HG02884 (cell line): ENCODE results near the gene DPYSL3.

Source experiments
- ATAC-seq: cut with Tn5 transposase; IDR thresholded peaks from one replicate; pipeline ENCODE4 v1.9.1; 2021; ENCODE audit warnings: mild to moderate bottlenecking, moderate library complexity; ENCODE audit not compliant: unreplicated experiment

DPYSL3 gene

GRCh38 chr5:147474140-147474539 is 35.7 kb downstream of the DPYSL3 start:
- ATAC-seq, result no peak

- no peak for ATAC-seq
Measured at GRCh38 chr5:147472664-147473475, 37.0 kb downstream of the DPYSL3 start.

- ATAC-seq, result no peak
Measured at GRCh38 chr5:147467973-147468508, 41.8 kb downstream of the DPYSL3 start.

GRCh38 chr5:147466360-147466980 is 43.4 kb downstream of the DPYSL3 start:
- ATAC-seq, result no peak

GRCh38 chr5:147465747-147466146 is 44.1 kb downstream of the DPYSL3 start:
- no peak for ATAC-seq

GRCh38 chr5:147464211-147464610 is 45.7 kb downstream of the DPYSL3 start:
- ATAC-seq, result peak; percentile 84

GRCh38 chr5:147461915-147462314 is 48.0 kb downstream of the DPYSL3 start:
- no peak for ATAC-seq

- no peak for ATAC-seq
Measured at GRCh38 chr5:147460380-147460779, 49.5 kb downstream of the DPYSL3 start.

- ATAC-seq, result no peak
Measured at GRCh38 chr5:147458581-147458980, 51.3 kb downstream of the DPYSL3 start.

- no peak for ATAC-seq
Measured at GRCh38 chr5:147455822-147456450, 53.9 kb downstream of the DPYSL3 start.

- ATAC-seq, result no peak
Measured at GRCh38 chr5:147454996-147455677, 54.7 kb downstream of the DPYSL3 start.

GRCh38 chr5:147453875-147454814 is 55.7 kb downstream of the DPYSL3 start:
- ATAC-seq, result peak; percentile 77

GRCh38 chr5:147452165-147452811 is 57.6 kb downstream of the DPYSL3 start:
- ATAC-seq, result no peak

GRCh38 chr5:147451193-147451592 is 58.7 kb downstream of the DPYSL3 start:
- no peak for ATAC-seq

GRCh38 chr5:147450606-147451005 is 59.3 kb downstream of the DPYSL3 start:
- no peak for ATAC-seq

GRCh38 chr5:147448766-147449165 is 61.1 kb downstream of the DPYSL3 start:
- no peak for ATAC-seq

GRCh38 chr5:147446523-147446922 is 63.3 kb downstream of the DPYSL3 start:
- no peak for ATAC-seq

GRCh38 chr5:147445917-147446316 is 64.0 kb downstream of the DPYSL3 start:
- ATAC-seq, result no peak

- no peak for ATAC-seq
Measured at GRCh38 chr5:147445090-147445489, 64.8 kb downstream of the DPYSL3 start.

- no peak for ATAC-seq
Measured at GRCh38 chr5:147442224-147442623, 67.6 kb downstream of the DPYSL3 start.
